HG03571 (cell line): Measurements from ENCODE around the gene MMP24OS.
"Not testable (repeated sequence)": the region's sequence is repeated elsewhere in the genome, so short reads cannot be mapped to it uniquely, and the experiment has no call there.

ENCODE experiments used
- ATAC-seq: cut with Tn5 transposase; IDR thresholded peaks from one replicate; pipeline ENCODE4 v1.9.1; 2021; ENCODE audit not compliant: unreplicated experiment

Gene MMP24OS

GRCh38 chr20:35276408-35276807 is 1.5 kb downstream of the MMP24OS start:
- no peak for ATAC-seq

- ATAC-seq: no peak
These were observed 2.1 kb downstream of the MMP24OS start for GRCh38 chr20:35275741-35276251.

GRCh38 chr20:35274172-35275092 is 3.5 kb downstream of the MMP24OS start:
- ATAC-seq: no peak

GRCh38 chr20:35273449-35274171 is 4.3 kb downstream of the MMP24OS start:
- ATAC-seq: no peak

- ATAC-seq: no peak
These were observed 6.0 kb downstream of the MMP24OS start for GRCh38 chr20:35271904-35272303.

- ATAC-seq: no peak
These were observed 6.6 kb downstream of the MMP24OS start for GRCh38 chr20:35271073-35271882.

- no peak for ATAC-seq
These were observed 7.7 kb downstream of the MMP24OS start for GRCh38 chr20:35270021-35270902.

GRCh38 chr20:35269055-35269781 is 8.7 kb downstream of the MMP24OS start:
- ATAC-seq: no peak

GRCh38 chr20:35267092-35267491 is 10.8 kb downstream of the MMP24OS start:
- no peak for ATAC-seq

- no peak for ATAC-seq
These were observed 13.2 kb downstream of the MMP24OS start for GRCh38 chr20:35264755-35265154.

GRCh38 chr20:35263532-35264341 is 14.2 kb downstream of the MMP24OS start:
- ATAC-seq: no peak

- ATAC-seq: not testable (repeated sequence)
These were observed 15.0 kb downstream of the MMP24OS start for GRCh38 chr20:35262731-35263531.

- not testable (repeated sequence) for ATAC-seq
These were observed 15.6 kb downstream of the MMP24OS start for GRCh38 chr20:35262321-35262720.

GRCh38 chr20:35260426-35260825 is 17.5 kb downstream of the MMP24OS start:
- no peak for ATAC-seq

GRCh38 chr20:35257175-35257909 is 20.6 kb downstream of the MMP24OS start:
- no peak for ATAC-seq

GRCh38 chr20:35254448-35254999 is 23.4 kb downstream of the MMP24OS start:
- ATAC-seq: no peak

- no peak for ATAC-seq
These were observed 24.9 kb downstream of the MMP24OS start for GRCh38 chr20:35253010-35253409.
